SKM-1 treated with dmso at 0.1 percent for 144 hours (cell line): Measurements from ENCODE around the gene DHRSX.
"Not testable (repeated sequence)": the region's sequence is repeated elsewhere in the genome, so short reads cannot be mapped to it uniquely, and the experiment has no call there.

Source experiments
- DNase-seq: peaks from one replicate; lab custom pipeline; 2025; ENCODE audit not compliant: unreplicated experiment; lab: John Stamatoyannopoulos, UW

The DHRSX gene

DNA sequence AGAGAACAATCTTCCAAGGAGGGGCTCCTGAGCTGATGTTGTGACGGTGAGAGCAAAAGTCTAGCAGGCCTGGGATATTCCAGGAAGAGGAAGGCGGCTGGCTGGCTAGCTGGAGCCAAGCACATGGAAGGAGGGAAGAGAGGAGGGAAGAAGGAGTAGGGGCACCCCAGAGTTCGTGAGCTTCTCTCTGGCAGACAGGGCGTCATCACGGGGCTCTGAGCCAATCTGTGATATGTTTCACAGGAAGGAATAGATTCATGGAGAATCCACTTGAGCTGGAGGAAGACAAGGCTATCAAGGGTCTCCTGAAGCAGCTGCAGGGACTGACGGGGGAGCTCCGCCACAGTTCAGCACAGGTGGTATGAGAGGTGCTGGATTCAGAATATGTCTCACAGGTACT lies 73.6 kb downstream of the DHRSX start:
- no peak for DNase-seq

DNA sequence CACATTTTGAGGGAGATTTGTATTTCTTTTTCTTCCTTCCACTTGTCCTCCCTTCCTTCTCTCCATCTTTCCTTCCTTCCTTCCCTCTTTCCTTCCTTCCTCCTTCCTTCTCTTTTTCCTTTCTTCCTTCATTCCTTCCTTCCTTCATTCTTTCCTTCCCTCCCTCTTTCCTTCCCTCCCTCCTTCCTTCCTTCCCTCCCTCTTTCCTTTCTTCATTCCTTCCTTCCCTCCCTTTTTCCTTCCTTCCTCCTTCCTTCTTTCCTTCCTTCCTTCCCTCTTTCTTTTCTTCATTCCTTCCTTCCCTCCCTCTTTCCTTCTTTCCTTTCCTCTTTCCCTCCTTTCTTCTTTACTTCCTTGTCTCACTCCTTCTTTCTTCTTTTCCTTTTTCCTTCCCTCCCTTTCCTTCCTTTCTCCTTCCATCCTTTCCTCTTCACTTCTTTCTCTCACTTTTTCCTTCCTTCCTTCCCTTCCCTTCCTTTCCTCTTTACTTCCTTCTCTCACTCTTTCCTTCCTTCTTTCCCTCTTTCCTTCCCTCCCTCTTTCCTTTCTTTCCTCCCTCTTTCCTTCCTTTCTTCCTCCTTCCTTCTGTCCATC lies 74.4 kb downstream of the DHRSX start:
- DNase-seq = no peak

DNA sequence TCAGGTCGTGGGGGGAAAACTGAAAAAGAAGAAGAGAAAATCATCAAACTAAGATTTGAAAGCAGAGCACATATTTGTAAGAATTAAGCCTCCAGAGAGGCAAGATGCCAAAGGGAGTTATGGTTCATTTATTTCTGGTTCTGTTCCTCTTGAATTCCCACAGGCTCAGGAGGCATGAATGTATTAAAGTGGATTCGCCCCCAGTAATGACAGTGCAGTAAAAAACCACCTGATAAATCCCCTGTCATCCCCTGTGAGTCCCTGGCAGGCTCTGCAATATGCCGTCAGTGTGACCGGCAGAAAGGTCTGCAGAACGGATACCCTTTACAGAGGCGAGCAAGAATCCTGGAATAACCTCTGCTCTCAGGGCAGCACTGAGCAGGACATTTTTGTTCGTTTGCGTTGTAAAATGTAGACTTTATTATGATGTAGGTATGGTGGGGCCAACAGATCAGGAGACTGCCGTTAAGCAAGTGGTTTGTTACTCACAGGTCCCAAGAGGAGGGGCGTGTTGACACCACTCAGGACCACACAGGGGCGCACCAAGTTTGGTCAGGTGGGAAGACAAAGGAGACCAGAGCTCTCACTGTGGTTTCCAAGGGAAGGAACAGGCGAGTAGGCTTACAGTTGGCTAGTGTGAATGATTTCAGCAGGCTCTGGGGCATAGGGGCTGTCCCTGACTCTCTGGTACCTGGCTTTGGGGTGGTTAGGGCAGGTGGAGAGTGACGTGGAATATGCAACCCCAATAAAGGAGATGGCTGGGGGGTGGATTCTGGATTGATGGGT lies 75.3 kb downstream of the DHRSX start:
- no peak for DNase-seq

DNA sequence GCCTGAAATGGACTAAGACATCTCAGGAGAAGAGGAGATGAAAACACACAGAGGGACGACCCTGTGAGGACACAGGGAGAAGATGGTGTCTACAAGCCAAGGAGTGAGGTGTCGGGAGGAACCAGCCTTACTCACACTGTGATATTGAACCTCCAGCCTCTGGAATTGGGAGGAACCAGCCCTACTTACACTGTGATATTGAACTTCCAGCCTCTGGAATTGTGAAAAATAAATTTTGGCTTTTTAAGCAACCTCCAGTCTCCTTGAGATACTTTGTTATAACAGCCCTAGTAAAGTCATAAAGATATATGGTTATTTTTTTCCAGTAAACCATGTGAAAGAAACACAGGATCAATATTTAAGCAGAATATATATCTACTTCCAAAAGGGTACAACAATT lies 76.5 kb downstream of the DHRSX start:
- no peak for DNase-seq

GRCh38 chrX:2423899-2424298 lies 76.9 kb downstream of the DHRSX start:
- no peak for DNase-seq

- no peak for DNase-seq
Measured at GRCh38 chrX:2423282-2423681, 77.5 kb downstream of the DHRSX start.

GRCh38 chrX:2419418-2419817 lies 81.4 kb downstream of the DHRSX start:
- DNase-seq = not testable (repeated sequence)

DNA sequence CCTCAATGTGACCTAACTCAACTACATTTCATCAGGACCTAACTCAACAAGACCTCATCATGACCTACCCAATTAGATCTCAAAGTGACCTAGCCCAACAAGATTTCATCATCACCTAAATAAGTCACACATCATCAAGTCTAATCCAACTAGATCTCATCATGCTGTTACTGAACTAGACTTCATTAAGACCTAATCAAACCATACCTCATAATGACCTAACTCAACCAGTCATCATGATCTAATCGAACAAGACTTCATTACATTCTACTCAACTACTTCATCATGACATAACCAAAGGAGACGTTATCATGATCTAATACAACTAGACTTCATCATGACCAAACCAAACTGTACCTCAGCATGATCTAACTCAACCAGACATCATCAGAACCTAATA lies 82.8 kb downstream of the DHRSX start:
- no peak for DNase-seq

GRCh38 chrX:2416851-2417604 lies 83.7 kb downstream of the DHRSX start:
- DNase-seq = no peak

GRCh38 chrX:2414384-2414783 lies 86.4 kb downstream of the DHRSX start:
- DNase-seq = no peak

GRCh38 chrX:2413969-2414368 lies 86.8 kb downstream of the DHRSX start:
- DNase-seq = no peak

GRCh38 chrX:2412131-2412530 lies 88.6 kb downstream of the DHRSX start:
- no peak for DNase-seq

DNA sequence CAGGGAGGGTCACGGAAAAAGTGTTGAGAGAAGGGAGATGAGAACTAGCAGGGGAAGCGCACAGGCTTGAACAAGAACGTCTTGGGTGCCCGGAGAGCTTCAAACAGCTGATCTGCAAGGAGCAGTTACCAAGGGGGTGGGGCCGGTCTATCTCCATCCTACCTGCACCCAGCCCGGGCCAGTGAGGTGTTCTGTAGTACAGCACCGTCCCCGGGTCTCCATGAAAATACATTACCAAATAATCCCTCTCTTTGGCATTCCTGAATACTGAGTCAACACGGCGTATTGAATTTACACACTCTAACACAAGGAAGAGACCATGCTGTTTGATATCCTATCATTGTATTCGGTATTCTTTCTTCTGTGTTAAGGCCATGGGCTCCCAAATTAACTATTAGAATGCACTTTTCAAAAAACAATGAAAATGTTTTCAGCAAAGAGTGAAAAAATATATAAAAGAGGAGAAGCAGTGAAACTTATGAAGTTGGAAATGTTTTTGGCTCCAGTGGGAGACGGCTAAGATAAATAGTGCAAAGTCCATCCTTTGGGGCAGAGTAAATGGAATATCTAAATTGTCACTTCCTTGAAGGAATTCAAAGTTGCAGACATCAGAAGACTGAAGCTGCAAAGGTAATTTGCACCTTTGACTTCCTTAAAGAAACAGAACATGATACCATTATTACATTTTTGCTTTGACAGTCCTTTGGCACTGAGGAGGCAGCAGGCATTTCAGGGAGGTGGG lies 90.3 kb downstream of the DHRSX start:
- no peak for DNase-seq

DNA sequence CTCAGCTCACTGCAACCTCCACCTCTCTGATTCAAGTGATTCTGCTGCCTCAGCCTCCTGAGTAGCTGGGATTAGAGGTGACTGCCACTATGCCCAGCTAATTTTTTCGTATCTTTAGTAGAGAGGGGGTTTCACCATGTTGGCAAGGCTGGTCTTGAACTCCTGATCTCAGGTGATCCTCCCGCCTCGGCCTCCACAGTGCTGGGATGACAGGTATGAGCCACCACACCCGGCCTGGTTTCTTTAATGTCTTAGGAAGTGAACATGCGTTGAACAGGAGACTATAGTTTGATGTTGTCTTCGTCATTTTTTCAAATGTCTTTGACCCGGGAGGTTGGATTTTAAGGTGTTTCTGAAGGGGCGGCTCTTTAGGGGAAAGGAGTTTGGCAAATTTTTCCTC lies 91.0 kb downstream of the DHRSX start:
- DNase-seq = no peak

GRCh38 chrX:2408856-2409255 lies 91.9 kb downstream of the DHRSX start:
- DNase-seq = no peak

- no peak for DNase-seq
Measured at GRCh38 chrX:2406891-2407518, 93.8 kb downstream of the DHRSX start.

- no peak for DNase-seq
Measured at GRCh38 chrX:2404776-2405175, 96.0 kb downstream of the DHRSX start.

- DNase-seq = no peak
Measured at GRCh38 chrX:2402361-2402690, 98.5 kb downstream of the DHRSX start.

DNA sequence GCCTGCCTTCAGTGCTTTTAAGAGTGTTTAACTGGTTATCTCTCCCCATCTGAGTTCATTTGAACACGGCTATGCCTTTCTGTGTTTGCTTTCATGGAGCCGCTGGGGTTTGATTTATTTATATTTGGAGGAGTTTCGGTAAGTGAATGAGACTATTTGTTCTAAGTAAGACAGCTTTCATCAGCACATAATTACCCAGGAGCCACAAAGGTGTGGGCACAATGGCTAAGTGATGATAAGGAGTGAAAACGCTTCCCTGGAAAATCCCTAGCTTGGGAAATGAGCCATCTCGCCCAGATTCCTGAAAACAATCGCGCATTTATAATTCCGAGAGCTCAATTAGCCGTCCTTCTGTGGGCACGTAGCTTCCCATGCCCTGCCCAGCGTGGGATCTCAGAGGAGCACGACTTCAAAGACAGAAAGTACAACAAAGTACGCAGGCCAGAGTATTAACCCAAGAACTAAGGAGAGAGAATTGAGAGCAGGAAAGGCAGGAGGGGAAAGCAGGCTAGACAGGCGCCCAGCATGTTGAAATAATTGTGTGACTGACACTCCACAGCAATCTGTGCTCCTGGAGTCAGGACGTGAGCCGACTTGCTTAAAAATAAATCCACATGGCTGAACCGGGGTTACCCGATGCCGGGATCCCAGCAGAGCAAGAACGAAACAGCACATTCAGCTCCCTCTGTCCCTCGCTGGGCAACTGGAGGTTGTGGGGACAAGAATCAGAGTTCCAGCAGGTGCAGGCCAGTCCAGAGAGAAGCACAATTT lies 99.0 kb downstream of the DHRSX start:
- DNase-seq = no peak

DNA sequence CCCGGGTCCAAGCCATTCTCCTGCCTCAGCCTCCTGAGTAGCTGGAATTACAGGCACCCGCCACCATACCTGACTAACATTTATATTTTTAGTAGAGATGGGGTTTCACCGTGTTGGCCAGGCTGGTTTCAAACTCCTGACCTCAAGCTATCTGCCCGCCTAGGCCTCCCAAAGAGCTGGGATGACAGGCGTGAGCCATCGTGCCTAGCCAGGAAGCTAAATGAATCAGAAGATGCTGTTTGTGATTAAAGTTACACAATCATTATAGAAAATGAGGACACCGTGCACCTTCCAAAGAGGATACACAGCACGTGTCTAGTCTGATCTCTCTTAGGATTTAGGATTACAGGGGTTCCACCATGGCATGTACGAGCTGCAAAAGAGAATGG lies 99.6 kb downstream of the DHRSX start:
- no peak for DNase-seq
